IMR-90 (cell line): ENCODE measurements around the gene TPM4. TPM values are rescaled to one million over a fixed set of nuclear protein-coding genes. Genes with fewer than 3 reads are reported as not detected.

ENCODE experiments used
- ATAC-seq: fragments of 200-7000 bp; cut with Tn5 transposase; 2 replicates; pipeline ENCODE4 v1.9.1; 2020; ENCODE audit warnings: low read depth, mild to moderate bottlenecking, moderate library complexity
- BruUV-seq: library from RNA; stranded (reverse); fragments of 400-500 nt; replicated peaks from 2 replicates; lab custom pipeline; 2021; lab: Mats Ljungman, UMichigan
- CTCF ChIA-PET: fragments of 300-600 bp; formaldehyde crosslinking; extraction: SDS; loops from one replicate; lab custom pipeline; 2021; ENCODE audit warnings: antibody characterized with exemption; lab: Yijun Ruan, JAX
- POLR2A ChIA-PET: fragments of 300-600 bp; sonication (Branson Sonifier 250); formaldehyde crosslinking; loops from one replicate; lab custom pipeline; 2022; ENCODE audit warnings: antibody characterized with exemption; ENCODE audit not compliant: unreplicated experiment; lab: Charles Lee
- DNase-seq: peaks from one replicate; pipeline ENCODE4 v3.0.0; 2013
- H2AFZ ChIP-seq: replicated peaks from 2 replicates; pipeline ENCODE3; 2013; ENCODE audit warnings: low read length, mild to moderate bottlenecking; ENCODE audit not compliant: poor library complexity
- H2AK5ac ChIP-seq: 2 replicates; pipeline ENCODE4 v1.6.1; 2013; ENCODE audit warnings: low read depth, low read length, inconsistent platforms
- H2AK9ac ChIP-seq: replicated peaks from 2 replicates; pipeline ENCODE3; 2013; ENCODE audit warnings: mild to moderate bottlenecking, low read depth, low read length, moderate library complexity; ENCODE audit not compliant: poor library complexity
- H2BK120ac ChIP-seq: 2 replicates; pipeline ENCODE4 v1.6.1; 2013; ENCODE audit warnings: low read depth, low read length, inconsistent platforms
- H2BK15ac ChIP-seq: 3 replicates; pipeline ENCODE4 v1.6.1; 2013; ENCODE audit warnings: low read depth, low read length, inconsistent platforms
- H2BK20ac ChIP-seq: 2 replicates; pipeline ENCODE4 v1.6.1; 2013; ENCODE audit warnings: low read depth, mild to moderate bottlenecking, inconsistent platforms, low read length, moderate library complexity
- H2BK5ac ChIP-seq: 2 replicates; pipeline ENCODE4 v1.6.1; 2013; ENCODE audit warnings: mild to moderate bottlenecking, low read depth, low read length, inconsistent platforms; ENCODE audit not compliant: poor library complexity, severe bottlenecking
- H3K14ac ChIP-seq: replicated peaks from 2 replicates; pipeline ENCODE4 v1.6.1; 2013; ENCODE audit warnings: low read depth, low read length, inconsistent platforms
- H3K18ac ChIP-seq: 2 replicates; pipeline ENCODE4 v1.6.1; 2013; ENCODE audit warnings: low read depth, low read length, control low read depth
- H3K23ac ChIP-seq: 2 replicates; pipeline ENCODE4 v1.6.1; 2013; ENCODE audit warnings: low read depth, low read length, inconsistent platforms
- H3K27ac ChIP-seq: 2 replicates; pipeline ENCODE4 v1.5.1; 2013; ENCODE audit warnings: mild to moderate bottlenecking, control low read depth, low read length; ENCODE audit not compliant: insufficient read depth
- H3K27me3 ChIP-seq: 2 replicates; pipeline ENCODE4 v1.6.1; 2013; ENCODE audit warnings: low read length; ENCODE audit not compliant: control insufficient read depth, insufficient read depth
- H3K36me3 ChIP-seq: 2 replicates; pipeline ENCODE4 v1.6.1; 2013; ENCODE audit warnings: low read length, mixed read lengths; ENCODE audit not compliant: control insufficient read depth, insufficient read depth
- H3K4ac ChIP-seq: 2 replicates; pipeline ENCODE4 v1.6.1; 2013; ENCODE audit warnings: low read depth, low read length, inconsistent platforms
- H3K4me1 ChIP-seq: 2 replicates; pipeline ENCODE4 v1.6.1; 2013; ENCODE audit warnings: low read length, mixed read lengths; ENCODE audit not compliant: control insufficient read depth, insufficient read depth
- H3K4me2 ChIP-seq: 2 replicates; pipeline ENCODE4 v1.6.1; 2013; ENCODE audit warnings: low read depth, mild to moderate bottlenecking, control low read depth, low read length, moderate library complexity
- H3K4me3 ChIP-seq: 2 replicates; pipeline ENCODE4 v1.5.1; 2013; ENCODE audit warnings: low read depth, mild to moderate bottlenecking, control low read depth, low read length, moderate library complexity; ENCODE audit not compliant: insufficient read depth
- H3K56ac ChIP-seq: 2 replicates; pipeline ENCODE4 v1.6.1; 2013; ENCODE audit warnings: low read length, inconsistent platforms; ENCODE audit not compliant: insufficient read depth; ENCODE audit errors: extremely low read depth
- H3K79me1 ChIP-seq, 2 experiments: 2 replicates each; pipeline ENCODE4 v1.6.1; 2013; ENCODE audit warnings: low read length in 2 of 2, inconsistent platforms in 1 of 2, low read depth in 1 of 2
- H3K9ac ChIP-seq: 2 replicates; pipeline ENCODE4 v1.6.1; 2013; ENCODE audit warnings: low read depth, low read length, control low read depth
- H3K9me1 ChIP-seq: 2 replicates; pipeline ENCODE4 v1.6.1; 2013; ENCODE audit warnings: low read length, inconsistent platforms; ENCODE audit not compliant: insufficient read depth
- H3K9me3 ChIP-seq: 2 replicates; pipeline ENCODE4 v1.6.1; 2013; ENCODE audit warnings: low read length; ENCODE audit not compliant: control insufficient read depth, insufficient read depth
- H4K20me1 ChIP-seq: 2 replicates; pipeline ENCODE4 v1.6.1; 2013; ENCODE audit warnings: low read length, inconsistent platforms; ENCODE audit not compliant: insufficient read depth
- H4K5ac ChIP-seq: 2 replicates; pipeline ENCODE4 v1.6.1; 2013; ENCODE audit warnings: mild to moderate bottlenecking, low read depth, low read length, control low read depth
- H4K8ac ChIP-seq, 2 experiments: 2 replicates each; pipeline ENCODE4 v1.6.1; 2013; ENCODE audit warnings: low read depth in 2 of 2, low read length in 2 of 2, control low read depth in 1 of 2, inconsistent platforms in 1 of 2
- H4K91ac ChIP-seq: 2 replicates; pipeline ENCODE4 v1.6.1; 2013; ENCODE audit warnings: low read depth, low read length, inconsistent platforms; ENCODE audit not compliant: insufficient read depth
- BHLHE40 ChIP-seq: fragments of 150-350 bp; IDR thresholded peaks from 2 replicates; pipeline ENCODE4 v1.6.1; 2016; ENCODE audit warnings: mild to moderate bottlenecking, low read depth, low read length
- CEBPB ChIP-seq: IDR thresholded peaks from 2 replicates; pipeline ENCODE4 v1.6.1; 2012; ENCODE audit warnings: low read depth, low read length, improper control_type of control experiment
- CHD1 ChIP-seq: IDR thresholded peaks from 2 replicates; pipeline ENCODE4 v1.6.1; 2012; ENCODE audit warnings: low read depth, low read length, improper control_type of control experiment
- FOS ChIP-seq: fragments of 150-350 bp; IDR thresholded peaks from 2 replicates; pipeline ENCODE4 v1.6.1; 2016; ENCODE audit warnings: low read depth, low read length
- MAFK ChIP-seq: IDR thresholded peaks from 2 replicates; pipeline ENCODE4 v1.6.1; 2012; ENCODE audit warnings: low read depth, low read length, improper control_type of control experiment
- MAZ ChIP-seq: IDR thresholded peaks from 2 replicates; pipeline ENCODE4 v1.6.1; 2012; ENCODE audit warnings: low read depth, mild to moderate bottlenecking, low read length, improper control_type of control experiment, moderate library complexity, borderline replicate concordance
- MXI1 ChIP-seq: IDR thresholded peaks from 2 replicates; pipeline ENCODE4 v1.6.1; 2012; ENCODE audit warnings: low read depth, mild to moderate bottlenecking, low read length, moderate library complexity, borderline replicate concordance
- NFE2L2 ChIP-seq: fragments of 150-350 bp; IDR thresholded peaks from 2 replicates; pipeline ENCODE4 v1.6.1; 2016; ENCODE audit warnings: low read depth, mild to moderate bottlenecking, low read length
- POLR2A ChIP-seq: IDR thresholded peaks from 2 replicates; pipeline ENCODE4 v1.6.1; 2012; ENCODE audit warnings: mild to moderate bottlenecking, low read depth, low read length
- RAD21 ChIP-seq: IDR thresholded peaks from 2 replicates; pipeline ENCODE4 v1.6.1; 2012; ENCODE audit warnings: low read length, improper control_type of control experiment
- RCOR1 ChIP-seq: IDR thresholded peaks from 2 replicates; pipeline ENCODE4 v1.6.1; 2012; ENCODE audit warnings: mild to moderate bottlenecking, low read length, improper control_type of control experiment; ENCODE audit not compliant: insufficient replicate concordance
- RFX5 ChIP-seq: IDR thresholded peaks from 2 replicates; pipeline ENCODE4 v1.8.0; 2012; ENCODE audit warnings: low read depth, mild to moderate bottlenecking, low read length, moderate library complexity
- SMC3 ChIP-seq: fragments of 150-350 bp; IDR thresholded peaks from 2 replicates; pipeline ENCODE4 v1.6.1; 2016; ENCODE audit warnings: low read depth, mild to moderate bottlenecking, antibody characterized with exemption, low read length, moderate library complexity
- WGBS, 2 experiments: methylation state at CpG; one replicate each; pipeline versions ENCODE4 v1.1.5 to v1.1.7; 2013; ENCODE audit warnings: missing lambda C conversion rate in 2 of 2; ENCODE audit not compliant: insufficient read length in 1 of 2; ENCODE audit errors: extremely low coverage in 2 of 2; 5-methylcytosine and 5-hydroxymethylcytosine counted together
- dilution Hi-C: fragments of 300-500 bp; cut with HindIII; formaldehyde crosslinking; loops from one replicate; pipeline ENCODE4 v1.14.3; 2018; ENCODE audit warnings: low sequenced_read_pairs; ENCODE audit not compliant: unreplicated experiment
- in situ Hi-C: fragments of 300-500 bp; cut with MboI; formaldehyde crosslinking; loops from 3 replicates; pipeline ENCODE4 v1.14.3; 2019; ENCODE audit warnings: low sequenced_read_pairs, inconsistent platforms, mixed read lengths
- intact Hi-C: fragments of 100-400 bp; cut with micrococcal nuclease; formaldehyde crosslinking; loops from 2 replicates; pipeline ENCODE4 v1.10.0; 2022
- polyA plus RNA-seq, 3 experiments: library from polyadenylated mRNA; depleted of rRNA; stranded (reverse); fragments of >200 nt; gene quantifications; 2 replicates each; pipeline ENCODE4 v1.2.3, GENCODE V29; 2012; ENCODE audit warnings: low replicate concordance in 1 of 3
- total RNA-seq: library from RNA; depleted of rRNA; stranded (reverse); fragments of >200 nt; gene quantifications from 2 replicates; pipeline ENCODE4 v1.2.3, GENCODE V29; 2012
- TF ChIP-seq, protein P1 (sequence below): fragments of 150-350 bp; IDR thresholded peaks from 2 replicates; pipeline ENCODE4 v1.6.1; 2017; ENCODE audit warnings: mild to moderate bottlenecking, antibody characterized with exemption, low read length, low read depth
- TF ChIP-seq, protein P2 (sequence below): fragments of 150-350 bp; IDR thresholded peaks from 2 replicates; pipeline ENCODE4 v1.6.1; 2016; ENCODE audit warnings: low read depth, mild to moderate bottlenecking, low read length, moderate library complexity, borderline replicate concordance
- TF ChIP-seq, protein P3 (sequence below): conservative IDR thresholded peaks from 2 replicates; pipeline ENCODE4 v1.5.1; 2012; ENCODE audit warnings: mild to moderate bottlenecking, low read depth, low read length, improper control_type of control experiment

TPM4 gene
- total and polyA plus RNA-seq, 2 of the 4 experiments (the other 2 are of a cell fraction), result 1,075 to 1,160 TPM

DNA sequence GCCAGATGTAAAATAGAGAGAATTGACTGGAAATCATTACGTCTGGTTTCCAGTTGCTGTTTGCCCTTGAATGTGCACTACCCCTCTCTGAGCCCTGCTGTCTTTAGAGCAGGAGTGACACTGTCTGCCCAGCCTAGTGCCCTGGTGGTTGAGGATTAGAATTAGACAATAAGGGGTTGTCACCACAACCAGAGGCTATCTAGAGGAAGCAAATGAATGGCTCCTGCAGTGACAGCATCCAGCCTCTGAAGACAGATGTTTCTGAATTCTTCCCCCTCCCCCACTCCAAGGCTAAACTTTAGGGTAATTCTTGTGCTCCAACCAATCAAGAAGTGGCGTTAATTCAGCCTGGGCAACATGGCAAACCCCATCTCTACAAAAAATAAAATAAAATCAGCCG is 37.4 kb downstream of the TPM4 start:
- Histone ChIP-seq H4K20me1 (peaks cover 29% of the 10 kb centered on the region; the same call in 1 of the 2 replicates), H3K4me1 (peaks cover 7% of the 10 kb centered on the region), H3K4me2 (no peak overlapping the region), H3K56ac (no peak overlapping the region), H4K5ac (no peak overlapping the region), H3K79me1 (peaks cover 16 to 59% of the 10 kb centered on the region in 2 experiments), H3K18ac (no peak overlapping the region), H3K9ac (no peak overlapping the region), H3K9me3 (no peaks in the 10 kb centered on the region), H4K91ac (no peak overlapping the region), H2BK5ac (no peak overlapping the region), H4K8ac (no peak overlapping the region), H3K4me3 (no peak overlapping the region), H3K4ac (no peak overlapping the region), H2AK9ac (no peak overlapping the region), H3K27me3 (no peaks in the 10 kb centered on the region), H3K36me3 (peaks cover 13% of the 10 kb centered on the region), H2AFZ (no peak overlapping the region), H3K23ac (no peak overlapping the region), H2BK20ac (no peak overlapping the region), H2BK120ac (no peak overlapping the region), H2BK15ac (no peak overlapping the region), H3K27ac (no peak overlapping the region), H3K9me1 (peaks cover 16% of the 10 kb centered on the region), H3K14ac (no peak overlapping the region), H2AK5ac (no peak overlapping the region)
- in situ Hi-C loops, result loop anchor here (5.0 kb wide), 1 partner anchor 74 kb away; the partner anchor contains the start of gene FAM32A
- CTCF ChIA-PET, result no interaction called here
- dilution Hi-C loops, result no loop called here
- ATAC-seq (no peak), DNase-seq (no peak)
- POLR2A ChIA-PET, result no interaction called here
- WGBS, 2 experiments, result 83% methylated on average over 1 of the region's 3 CpGs; no CpG with 5 or more reads in 1 of the 2 experiments
- intact Hi-C loops, result loop anchor here (5.0 kb wide), 1 partner anchor 34 kb away; no protein-coding TSS in a partner anchor
- BruUV-seq, result no TSS peak
- TF ChIP-seq NFE2L2 (no peak), MAZ (no peak), CHD1 (no peak), RAD21 (no peak), MAFK (no peak), POLR2A (no peak), BHLHE40 (no peak), RFX5 (no peak), MXI1 (no peak), RCOR1 (no peak), FOS (no peak), SMC3 (no peak), CEBPB (no peak)
- TF ChIP-seq, protein P1, sequence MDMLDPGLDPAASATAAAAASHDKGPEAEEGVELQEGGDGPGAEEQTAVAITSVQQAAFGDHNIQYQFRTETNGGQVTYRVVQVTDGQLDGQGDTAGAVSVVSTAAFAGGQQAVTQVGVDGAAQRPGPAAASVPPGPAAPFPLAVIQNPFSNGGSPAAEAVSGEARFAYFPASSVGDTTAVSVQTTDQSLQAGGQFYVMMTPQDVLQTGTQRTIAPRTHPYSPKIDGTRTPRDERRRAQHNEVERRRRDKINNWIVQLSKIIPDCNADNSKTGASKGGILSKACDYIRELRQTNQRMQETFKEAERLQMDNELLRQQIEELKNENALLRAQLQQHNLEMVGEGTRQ, result no peak
- TF ChIP-seq, protein P2, sequence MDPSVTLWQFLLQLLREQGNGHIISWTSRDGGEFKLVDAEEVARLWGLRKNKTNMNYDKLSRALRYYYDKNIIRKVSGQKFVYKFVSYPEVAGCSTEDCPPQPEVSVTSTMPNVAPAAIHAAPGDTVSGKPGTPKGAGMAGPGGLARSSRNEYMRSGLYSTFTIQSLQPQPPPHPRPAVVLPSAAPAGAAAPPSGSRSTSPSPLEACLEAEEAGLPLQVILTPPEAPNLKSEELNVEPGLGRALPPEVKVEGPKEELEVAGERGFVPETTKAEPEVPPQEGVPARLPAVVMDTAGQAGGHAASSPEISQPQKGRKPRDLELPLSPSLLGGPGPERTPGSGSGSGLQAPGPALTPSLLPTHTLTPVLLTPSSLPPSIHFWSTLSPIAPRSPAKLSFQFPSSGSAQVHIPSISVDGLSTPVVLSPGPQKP, result no peak
- TF ChIP-seq, protein P3, sequence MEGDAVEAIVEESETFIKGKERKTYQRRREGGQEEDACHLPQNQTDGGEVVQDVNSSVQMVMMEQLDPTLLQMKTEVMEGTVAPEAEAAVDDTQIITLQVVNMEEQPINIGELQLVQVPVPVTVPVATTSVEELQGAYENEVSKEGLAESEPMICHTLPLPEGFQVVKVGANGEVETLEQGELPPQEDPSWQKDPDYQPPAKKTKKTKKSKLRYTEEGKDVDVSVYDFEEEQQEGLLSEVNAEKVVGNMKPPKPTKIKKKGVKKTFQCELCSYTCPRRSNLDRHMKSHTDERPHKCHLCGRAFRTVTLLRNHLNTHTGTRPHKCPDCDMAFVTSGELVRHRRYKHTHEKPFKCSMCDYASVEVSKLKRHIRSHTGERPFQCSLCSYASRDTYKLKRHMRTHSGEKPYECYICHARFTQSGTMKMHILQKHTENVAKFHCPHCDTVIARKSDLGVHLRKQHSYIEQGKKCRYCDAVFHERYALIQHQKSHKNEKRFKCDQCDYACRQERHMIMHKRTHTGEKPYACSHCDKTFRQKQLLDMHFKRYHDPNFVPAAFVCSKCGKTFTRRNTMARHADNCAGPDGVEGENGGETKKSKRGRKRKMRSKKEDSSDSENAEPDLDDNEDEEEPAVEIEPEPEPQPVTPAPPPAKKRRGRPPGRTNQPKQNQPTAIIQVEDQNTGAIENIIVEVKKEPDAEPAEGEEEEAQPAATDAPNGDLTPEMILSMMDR, result no peak
